ENCODE data around the gene CFAP92.

CFAP92 gene

GRCh38 chr3:128973988-128974564, 19.8 kb downstream of the CFAP92 start:
- peak; percentile 46 to 88 (median 86) for DNase-seq
- peaks cover 0 to 4% (median 0%) of the 10 kb centered on the region in 4 experiments for H3K36me3 ChIP-seq (ENCODE audit: control insufficient read depth in 4 of 4, insufficient read depth in 4 of 4, low read length in 3 of 4)
- no peak overlapping the region for H3K27ac ChIP-seq (ENCODE audit: insufficient read depth in 1 of 2, low read depth in 1 of 2, low read length in 2 of 2, poor library complexity in 1 of 2, severe bottlenecking in 2 of 2)
- ChIA-PET POLR2A (no interaction called here), CTCF (interaction anchor here (0.7 to 7.4 kb wide), 9 partner anchors 10 to 271 kb away, joined by 3 to 98 read pairs (median 4); no protein-coding TSS in a partner anchor)
- no peaks in the 10 kb centered on the region for H3K9me3 ChIP-seq (ENCODE audit: control extremely low read depth in 1 of 5, control insufficient read depth in 4 of 5, insufficient read depth in 2 of 5, low read depth in 1 of 5, low read length in 4 of 5)
- H3K4me1 ChIP-seq (ENCODE audit: control extremely low read depth in 1 of 4, control insufficient read depth in 4 of 4, insufficient read depth in 4 of 4, low read length in 3 of 4): peaks cover 6 to 26% (median 21%) of the 10 kb centered on the region in 4 experiments
- H3K27me3 ChIP-seq (replicated peaks in 2 of 5; ENCODE audit: control insufficient read depth in 4 of 5, insufficient read depth in 5 of 5, low read length in 4 of 5): no peaks in the 10 kb centered on the region
- no peak overlapping the region for H3K4me3 ChIP-seq (ENCODE audit: control insufficient read depth in 1 of 7, extremely low read depth in 1 of 7, insufficient read depth in 4 of 7, low read depth in 2 of 7, low read length in 6 of 7)
- 9% methylated on average over 2 of the region's 5 CpGs for WGBS (ENCODE audit: insufficient coverage)

GRCh38 chr3:128971421-128972100, 22.3 kb downstream of the CFAP92 start:
- WGBS (ENCODE audit: insufficient coverage): 82% methylated on average over 5 of the region's 6 CpGs
- no peak overlapping the region for H3K4me3 ChIP-seq (ENCODE audit: control insufficient read depth in 1 of 7, extremely low read depth in 1 of 7, insufficient read depth in 4 of 7, low read depth in 2 of 7, low read length in 6 of 7)
- peaks cover 6 to 26% (median 21%) of the 10 kb centered on the region in 4 experiments for H3K4me1 ChIP-seq (ENCODE audit: control extremely low read depth in 1 of 4, control insufficient read depth in 4 of 4, insufficient read depth in 4 of 4, low read length in 3 of 4)
- H3K9me3 ChIP-seq (ENCODE audit: control extremely low read depth in 1 of 5, control insufficient read depth in 4 of 5, insufficient read depth in 2 of 5, low read depth in 1 of 5, low read length in 4 of 5): no peaks in the 10 kb centered on the region
- CTCF ChIA-PET: interaction anchor here (1.0 to 7.4 kb wide), 25 partner anchors 10 to 274 kb away, joined by 3 to 98 read pairs (median 13); partner anchors contain the start of genes CFAP92 and GP9
- H3K27me3 ChIP-seq (replicated peaks in 2 of 5; ENCODE audit: control insufficient read depth in 4 of 5, insufficient read depth in 5 of 5, low read length in 4 of 5): no peaks in the 10 kb centered on the region
- no peak for DNase-seq
- POLR2A ChIA-PET: interaction anchor here (0.6 kb wide), 2 partner anchors 29 to 261 kb away, joined by 4 to 6 read pairs; no protein-coding TSS in a partner anchor
- no peak overlapping the region for H3K27ac ChIP-seq (ENCODE audit: insufficient read depth in 1 of 2, low read depth in 1 of 2, low read length in 2 of 2, poor library complexity in 1 of 2, severe bottlenecking in 2 of 2)
- peaks cover 0 to 4% (median 0%) of the 10 kb centered on the region in 4 experiments for H3K36me3 ChIP-seq (ENCODE audit: control insufficient read depth in 4 of 4, insufficient read depth in 4 of 4, low read length in 3 of 4)

- Histone ChIP-seq H3K4me1 (ENCODE audit: control extremely low read depth in 1 of 4, control insufficient read depth in 4 of 4, insufficient read depth in 4 of 4, low read length in 3 of 4) (peaks cover 6 to 26% (median 21%) of the 10 kb centered on the region in 4 experiments), H3K4me3 (ENCODE audit: control insufficient read depth in 1 of 7, extremely low read depth in 1 of 7, insufficient read depth in 4 of 7, low read depth in 2 of 7, low read length in 6 of 7) (no peak overlapping the region), H3K27ac (ENCODE audit: insufficient read depth in 1 of 2, low read depth in 1 of 2, low read length in 2 of 2, poor library complexity in 1 of 2, severe bottlenecking in 2 of 2) (no peak overlapping the region), H3K27me3 (replicated peaks in 2 of 5; ENCODE audit: control insufficient read depth in 4 of 5, insufficient read depth in 5 of 5, low read length in 4 of 5) (no peaks in the 10 kb centered on the region), H3K36me3 (ENCODE audit: control insufficient read depth in 4 of 4, insufficient read depth in 4 of 4, low read length in 3 of 4) (peaks cover 0 to 2% (median 0%) of the 10 kb centered on the region in 4 experiments), H3K9me3 (ENCODE audit: control extremely low read depth in 1 of 5, control insufficient read depth in 4 of 5, insufficient read depth in 2 of 5, low read depth in 1 of 5, low read length in 4 of 5) (no peaks in the 10 kb centered on the region)
- ChIA-PET CTCF (interaction anchor here (0.7 to 7.4 kb wide), 37 partner anchors 11 to 275 kb away, joined by 3 to 98 read pairs (median 6); partner anchors contain the start of genes CFAP92 and GP9), POLR2A (interaction anchor here (0.6 to 1.0 kb wide), 5 partner anchors 28 to 260 kb away, joined by 3 to 6 read pairs (median 5); no protein-coding TSS in a partner anchor)
- no CpG with 5 or more reads among the region's 1 CpG for WGBS (ENCODE audit: insufficient coverage)
- peak; percentile 31 to 72 (median 70) for DNase-seq
Observed at GRCh38 chr3:128970740-128971047, 23.2 kb downstream of the CFAP92 start.

GRCh38 chr3:128969993-128970739, 23.7 kb downstream of the CFAP92 start:
- peak; percentile 61 to 81 (median 79) for DNase-seq
- H3K27ac ChIP-seq (ENCODE audit: insufficient read depth in 1 of 2, low read depth in 1 of 2, low read length in 2 of 2, poor library complexity in 1 of 2, severe bottlenecking in 2 of 2): no peak overlapping the region
- 31% methylated on average over 4 of the region's 12 CpGs for WGBS (ENCODE audit: insufficient coverage)
- H3K9me3 ChIP-seq (ENCODE audit: control extremely low read depth in 1 of 5, control insufficient read depth in 4 of 5, insufficient read depth in 2 of 5, low read depth in 1 of 5, low read length in 4 of 5): no peaks in the 10 kb centered on the region
- peaks cover 6 to 26% (median 21%) of the 10 kb centered on the region in 4 experiments for H3K4me1 ChIP-seq (ENCODE audit: control extremely low read depth in 1 of 4, control insufficient read depth in 4 of 4, insufficient read depth in 4 of 4, low read length in 3 of 4)
- ChIA-PET POLR2A (interaction anchor here (0.6 to 1.0 kb wide), 3 partner anchors 46 to 131 kb away, joined by 3 to 5 read pairs (median 5); no protein-coding TSS in a partner anchor), CTCF (interaction anchor here (0.6 to 7.4 kb wide), 41 partner anchors 11 to 279 kb away, joined by 3 to 98 read pairs (median 5); partner anchors contain the start of genes CFAP92, COPG1 and GP9)
- peaks cover 0 to 2% (median 0%) of the 10 kb centered on the region in 4 experiments for H3K36me3 ChIP-seq (ENCODE audit: control insufficient read depth in 4 of 4, insufficient read depth in 4 of 4, low read length in 3 of 4)
- no peaks in the 10 kb centered on the region for H3K27me3 ChIP-seq (replicated peaks in 2 of 5; ENCODE audit: control insufficient read depth in 4 of 5, insufficient read depth in 5 of 5, low read length in 4 of 5)
- H3K4me3 ChIP-seq (ENCODE audit: control insufficient read depth in 1 of 7, extremely low read depth in 1 of 7, insufficient read depth in 4 of 7, low read depth in 2 of 7, low read length in 6 of 7): no peak overlapping the region

- ChIA-PET CTCF (interaction anchor here (1.4 to 7.4 kb wide), 5 partner anchors 15 to 86 kb away, joined by 4 to 98 read pairs (median 46); partner anchors contain the start of gene CFAP92), POLR2A (interaction anchor here (0.6 kb wide), 1 partner anchor 55 kb away, joined by 3 read pairs; no protein-coding TSS in a partner anchor)
- 100% methylated on average over 2 of the region's 6 CpGs for whole genome bisulfite sequencing (ENCODE audit: insufficient coverage)
Observed at GRCh38 chr3:128967748-128968355, 26.0 kb downstream of the CFAP92 start.

GRCh38 chr3:128965818-128966217, 28.1 kb downstream of the CFAP92 start:
- H3K4me3 ChIP-seq (ENCODE audit: control insufficient read depth in 1 of 7, extremely low read depth in 1 of 7, insufficient read depth in 4 of 7, low read depth in 2 of 7, low read length in 6 of 7): no peak overlapping the region
- no peaks in the 10 kb centered on the region for H3K9me3 ChIP-seq (ENCODE audit: control extremely low read depth in 1 of 5, control insufficient read depth in 4 of 5, insufficient read depth in 2 of 5, low read depth in 1 of 5, low read length in 4 of 5)
- CTCF ChIA-PET: no interaction called here
- no peak overlapping the region for H3K27ac ChIP-seq (ENCODE audit: insufficient read depth in 1 of 2, low read depth in 1 of 2, low read length in 2 of 2, poor library complexity in 1 of 2, severe bottlenecking in 2 of 2)
- peaks cover 0 to 5% (median 3%) of the 10 kb centered on the region in 4 experiments for H3K4me1 ChIP-seq (ENCODE audit: control extremely low read depth in 1 of 4, control insufficient read depth in 4 of 4, insufficient read depth in 4 of 4, low read length in 3 of 4)
- WGBS (ENCODE audit: insufficient coverage): 100% methylated on average over 1 of the region's 3 CpGs
- POLR2A ChIA-PET: no interaction called here
- DNase-seq: no peak
- H3K36me3 ChIP-seq (ENCODE audit: control insufficient read depth in 4 of 4, insufficient read depth in 4 of 4, low read length in 3 of 4): peaks cover 0 to 2% (median 0%) of the 10 kb centered on the region in 4 experiments
- no peaks in the 10 kb centered on the region for H3K27me3 ChIP-seq (replicated peaks in 2 of 5; ENCODE audit: control insufficient read depth in 4 of 5, insufficient read depth in 5 of 5, low read length in 4 of 5)

More at GRCh38 chr3:128967748-128968355, 26.0 kb downstream of the CFAP92 start:
- H3K4me3 ChIP-seq (ENCODE audit: control insufficient read depth in 1 of 7, extremely low read depth in 1 of 7, insufficient read depth in 4 of 7, low read depth in 2 of 7, low read length in 6 of 7): no peak overlapping the region
- DNase-seq: no peak
- no peaks in the 10 kb centered on the region for H3K27me3 ChIP-seq (replicated peaks in 2 of 5; ENCODE audit: control insufficient read depth in 4 of 5, insufficient read depth in 5 of 5, low read length in 4 of 5)
- H3K27ac ChIP-seq (ENCODE audit: insufficient read depth in 1 of 2, low read depth in 1 of 2, low read length in 2 of 2, poor library complexity in 1 of 2, severe bottlenecking in 2 of 2): no peak overlapping the region
- H3K4me1 ChIP-seq (ENCODE audit: control extremely low read depth in 1 of 4, control insufficient read depth in 4 of 4, insufficient read depth in 4 of 4, low read length in 3 of 4): peaks cover 0 to 17% (median 13%) of the 10 kb centered on the region in 4 experiments
- no peaks in the 10 kb centered on the region for H3K9me3 ChIP-seq (ENCODE audit: control extremely low read depth in 1 of 5, control insufficient read depth in 4 of 5, insufficient read depth in 2 of 5, low read depth in 1 of 5, low read length in 4 of 5)
- H3K36me3 ChIP-seq (ENCODE audit: control insufficient read depth in 4 of 4, insufficient read depth in 4 of 4, low read length in 3 of 4): peaks cover 0 to 2% (median 0%) of the 10 kb centered on the region in 4 experiments
